ENCODE results near the gene FRMPD3. TPM values are rescaled to one million over a fixed set of nuclear protein-coding genes. Genes with fewer than 3 reads are reported as not detected.

FRMPD3 gene
- polyA plus RNA-seq, 2 of the 4 experiments (the other 2 are of a cell fraction), result 0.01 to 0.05 TPM

GRCh38 chrX:107442914-107443527, 6.4 kb upstream of the FRMPD3 start:
- Histone ChIP-seq H3K4me1 (no peaks in the 10 kb centered on the region), H3K4me3 (no peak overlapping the region), H3K9me3 (no peaks in the 10 kb centered on the region), H3K4me2 (no peak overlapping the region), H3K27ac (no peak overlapping the region)
- no peak for DNase-seq (ENCODE audit: low read depth in 1 of 2, low spot score in 1 of 2)
- no peak for ATAC-seq
- ChIA-PET CTCF (no interaction called here), POLR2A (no interaction called here)
- FAIRE-seq, result no peak
- no peak for TF ChIP-seq JUN (IDR thresholded peaks at IDR 0.05)
- no peak for TF ChIP-seq HOXB5 (CRISPR knock-in tag; IDR thresholded peaks at IDR 0.05)
- no peak for TF ChIP-seq CHD4 (IDR thresholded peaks at IDR 0.05; ENCODE audit: borderline replicate concordance)
- no peak for TF ChIP-seq FOSL2 (IDR thresholded peaks at IDR 0.05)
- no peak for TF ChIP-seq FOSL2 (CRISPR knock-in tag; IDR thresholded peaks at IDR 0.05)
- no peak for TF ChIP-seq MAX (IDR thresholded peaks at IDR 0.05)
- no peak for TF ChIP-seq MAFK (IDR thresholded peaks at IDR 0.05; ENCODE audit: partially characterized antibody)
- TF ChIP-seq CEBPB (IDR thresholded peaks at IDR 0.05), result no peak
- TF ChIP-seq EHF (CRISPR knock-in tag; IDR thresholded peaks at IDR 0.05), result no peak
- TF ChIP-seq CHD2 (IDR thresholded peaks at IDR 0.05; ENCODE audit: low read length, partially characterized antibody), result no peak
- TF ChIP-seq NPAS2 (CRISPR knock-in tag; IDR thresholded peaks at IDR 0.05; ENCODE audit: borderline replicate concordance), result no peak
- TF ChIP-seq SMC3 (IDR thresholded peaks at IDR 0.05), result no peak
- no peak for TF ChIP-seq HOXA7 (CRISPR knock-in tag; IDR thresholded peaks at IDR 0.05)
- TF ChIP-seq ZNF302 (CRISPR knock-in tag; IDR thresholded peaks at IDR 0.05), result no peak
- TF ChIP-seq, protein P1, sequence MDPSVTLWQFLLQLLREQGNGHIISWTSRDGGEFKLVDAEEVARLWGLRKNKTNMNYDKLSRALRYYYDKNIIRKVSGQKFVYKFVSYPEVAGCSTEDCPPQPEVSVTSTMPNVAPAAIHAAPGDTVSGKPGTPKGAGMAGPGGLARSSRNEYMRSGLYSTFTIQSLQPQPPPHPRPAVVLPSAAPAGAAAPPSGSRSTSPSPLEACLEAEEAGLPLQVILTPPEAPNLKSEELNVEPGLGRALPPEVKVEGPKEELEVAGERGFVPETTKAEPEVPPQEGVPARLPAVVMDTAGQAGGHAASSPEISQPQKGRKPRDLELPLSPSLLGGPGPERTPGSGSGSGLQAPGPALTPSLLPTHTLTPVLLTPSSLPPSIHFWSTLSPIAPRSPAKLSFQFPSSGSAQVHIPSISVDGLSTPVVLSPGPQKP (IDR thresholded peaks at IDR 0.05; ENCODE audit: low read depth, low read length), result no peak
- TF ChIP-seq KDM1A (IDR thresholded peaks at IDR 0.05; ENCODE audit: low read depth), result no peak
- TF ChIP-seq USF2 (IDR thresholded peaks at IDR 0.05), result no peak
- TF ChIP-seq BCL3 (IDR thresholded peaks at IDR 0.05), result no peak
- TF ChIP-seq TP53 (CRISPR knock-in tag; IDR thresholded peaks at IDR 0.05), result no peak
- TF ChIP-seq SREBF2 (IDR thresholded peaks at IDR 0.05), result no peak
- TF ChIP-seq HMGXB4 (CRISPR knock-in tag; IDR thresholded peaks at IDR 0.05; ENCODE audit: borderline replicate concordance), result no peak
- 85% methylated on average over 2 of the region's 3 CpGs for WGBS (ENCODE audit: missing lambda C conversion rate)

DNA sequence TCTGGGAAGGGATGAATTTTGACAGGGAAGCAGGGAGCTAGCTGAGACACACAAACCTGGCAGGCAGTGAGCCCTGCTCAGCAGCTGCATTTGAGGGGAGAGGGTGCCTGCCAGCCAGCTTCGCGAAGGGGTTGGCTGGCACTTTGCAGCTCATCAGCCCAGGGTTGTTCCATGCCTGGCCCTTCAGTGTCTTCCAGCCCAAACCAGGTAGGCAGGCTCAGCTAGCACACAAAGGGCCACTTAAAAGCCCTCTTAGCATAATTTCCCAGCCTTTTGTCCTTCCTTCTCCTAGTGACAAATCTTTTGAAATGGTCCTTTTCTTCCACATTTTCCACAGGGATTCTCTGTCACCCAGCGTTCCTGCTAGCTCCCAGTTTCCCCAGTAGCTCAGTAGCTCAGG, 4.3 kb upstream of the FRMPD3 start:
- FAIRE-seq (no peak), ATAC-seq (no peak), DNase-seq (ENCODE audit: low read depth in 1 of 2, low spot score in 1 of 2) (no peak)
- Histone ChIP-seq H3K4me3 (no peak overlapping the region), H3K9me3 (no peaks in the 10 kb centered on the region), H3K27ac (no peak overlapping the region), H3K4me2 (no peak overlapping the region), H3K4me1 (no peaks in the 10 kb centered on the region)
- POLR2A ChIA-PET, result no interaction called here
- WGBS (ENCODE audit: missing lambda C conversion rate), result 67% methylated on average over 3 of the region's 3 CpGs
- CTCF ChIA-PET, result interaction anchor here (1.2 kb wide), 1 partner anchor 9 kb away, joined by 3 read pairs; no protein-coding TSS in a partner anchor
- no peak for TF ChIP-seq SREBF2 (IDR thresholded peaks at IDR 0.05)
